NCI-H2196 treated with DMSO at 0.1 percent for 48 hours (cell line): ENCODE measurements around the gene OR5AL1.
"Not testable (repeated sequence)": the region's sequence is repeated elsewhere in the genome, so short reads cannot be mapped to it uniquely, and the experiment has no call there.

Experiments
- DNase-seq: peaks from one replicate; lab custom pipeline; 2025; ENCODE audit not compliant: unreplicated experiment; lab: John Stamatoyannopoulos, UW

OR5AL1 gene

DNA sequence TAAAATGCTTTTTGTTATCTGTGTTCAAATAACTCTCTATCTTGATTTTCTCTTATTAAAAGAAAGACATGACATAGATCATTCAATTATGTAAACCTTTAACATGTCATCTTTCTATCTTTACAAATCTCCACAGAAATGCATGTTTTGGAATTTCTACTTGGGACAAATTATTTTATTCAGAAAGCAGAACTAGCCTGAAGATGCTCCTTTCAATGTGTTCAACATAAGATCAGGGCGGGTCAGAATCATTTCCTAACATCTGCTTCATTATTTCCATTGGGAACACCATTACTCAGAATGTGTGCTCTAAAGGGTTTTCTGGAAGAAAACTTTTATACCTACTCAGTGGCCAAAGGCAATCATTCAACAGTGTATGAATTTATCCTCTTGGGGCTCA, at the start of gene OR5AL1:
TSS of gene OR5AL1 (plus strand) at position 301 of the 400 bp plus-strand sequence.
- no peak for DNase-seq

DNA sequence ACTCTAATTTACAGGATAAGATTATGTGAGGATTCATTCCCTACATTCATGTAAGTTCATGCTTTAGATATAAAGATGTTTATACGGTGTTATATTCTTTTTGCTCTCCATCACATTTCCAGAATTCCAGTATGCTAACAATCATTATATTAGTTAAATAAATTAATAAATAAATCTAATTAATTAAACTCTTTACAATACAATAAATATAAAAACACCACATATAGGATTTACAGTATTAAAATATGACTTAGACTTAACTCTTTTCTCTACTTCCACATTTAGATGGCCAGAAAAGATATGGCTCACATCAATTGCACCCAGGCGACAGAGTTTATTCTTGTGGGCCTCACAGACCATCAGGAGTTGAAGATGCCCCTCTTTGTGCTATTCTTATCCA, 37.2 kb upstream of the OR5AL1 start, which contains the start of gene OR8U1:
TSS of gene OR8U1 (plus strand) at position 301 of the 400 bp plus-strand sequence. CDS start at position 301, 0 bp downstream.
- no peak for DNase-seq

DNA sequence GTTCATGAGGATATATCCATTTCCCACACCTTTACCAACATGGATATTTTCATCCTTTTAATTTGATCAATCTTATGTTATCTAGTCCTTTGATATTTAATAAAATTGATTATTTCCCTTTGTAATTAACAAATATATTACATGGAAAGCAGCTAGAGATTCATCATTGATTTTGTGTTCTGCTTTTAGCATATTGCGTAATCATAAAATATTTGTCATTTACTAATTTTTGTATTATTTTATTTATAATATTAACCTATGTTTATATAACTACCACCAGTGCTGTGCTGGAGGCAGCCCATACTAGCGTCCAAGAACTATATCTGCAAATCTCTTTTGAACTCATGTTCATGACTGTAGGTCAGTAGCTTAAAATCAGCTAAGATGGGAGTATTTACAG, 32.4 kb upstream of the OR5AL1 start:
- no peak for DNase-seq

DNA sequence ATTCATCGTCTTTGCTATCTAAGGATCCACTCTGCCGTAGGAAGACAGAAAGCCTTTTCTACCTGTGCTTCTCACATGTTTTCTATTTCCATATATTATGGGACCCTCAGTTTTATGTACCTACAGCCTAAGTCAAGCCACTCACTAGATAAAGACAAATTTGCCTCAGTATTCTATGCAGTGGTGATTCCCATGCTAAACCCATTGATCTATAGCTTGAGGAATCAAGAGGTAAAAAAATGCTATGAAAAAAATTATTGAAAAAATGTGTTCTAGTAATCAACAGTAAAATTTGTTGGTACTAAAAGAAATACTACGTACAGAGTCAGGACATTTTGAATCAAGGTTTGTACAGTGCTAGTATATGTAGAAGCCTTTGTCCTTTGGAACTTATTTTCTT, 18.1 kb upstream of the OR5AL1 start:
- no peak for DNase-seq

DNA sequence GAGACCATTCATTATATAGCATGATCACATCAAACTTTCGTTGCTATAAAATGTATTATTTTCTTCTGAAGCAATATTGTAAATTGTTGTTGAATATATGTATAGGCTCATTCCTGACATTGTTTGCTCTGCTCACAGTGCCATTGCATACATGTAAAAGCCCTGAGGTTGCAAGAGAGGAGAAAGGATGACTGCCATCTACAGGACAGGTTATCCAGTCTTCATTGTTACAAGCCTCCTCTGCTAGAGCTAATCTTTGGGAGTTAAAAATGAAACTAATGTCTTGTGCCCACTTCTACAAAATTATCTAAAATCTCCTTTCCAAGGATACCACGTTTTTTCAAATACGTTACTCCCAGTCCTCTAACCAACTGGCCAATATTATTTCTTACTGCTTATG, 16.4 kb upstream of the OR5AL1 start:
- DNase-seq = no peak

DNA sequence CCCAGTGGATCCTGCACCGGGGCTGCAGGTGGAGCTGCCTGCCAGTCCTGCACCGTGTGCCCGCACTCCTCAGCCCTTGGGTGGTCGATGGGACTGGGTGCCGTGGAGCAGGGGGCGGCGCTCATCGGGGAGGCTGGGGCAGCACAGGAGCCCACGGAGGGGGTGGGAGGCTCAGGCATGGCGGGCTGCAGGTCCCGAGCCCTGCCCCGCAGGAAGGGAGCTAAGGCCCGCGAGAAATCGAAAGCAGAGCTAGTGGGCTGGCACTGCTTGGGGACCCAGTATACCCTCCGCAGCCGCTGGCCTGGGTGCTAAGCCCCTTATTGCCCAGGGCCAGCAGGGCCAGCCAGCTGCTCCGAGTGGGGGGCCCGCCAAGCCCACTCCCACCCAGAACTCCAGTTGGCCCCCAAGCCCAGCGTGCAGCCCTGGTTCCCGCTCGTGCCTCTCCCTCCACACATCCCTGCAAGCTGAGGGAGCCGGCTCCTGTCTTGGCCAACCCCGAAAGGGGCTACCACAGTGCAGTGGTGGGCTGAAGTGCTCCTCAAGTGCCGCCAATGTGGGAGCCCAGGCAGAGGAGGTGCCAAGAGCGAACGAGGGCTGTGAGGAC, 10.5 kb upstream of the OR5AL1 start:
- not testable (repeated sequence) for DNase-seq

DNA sequence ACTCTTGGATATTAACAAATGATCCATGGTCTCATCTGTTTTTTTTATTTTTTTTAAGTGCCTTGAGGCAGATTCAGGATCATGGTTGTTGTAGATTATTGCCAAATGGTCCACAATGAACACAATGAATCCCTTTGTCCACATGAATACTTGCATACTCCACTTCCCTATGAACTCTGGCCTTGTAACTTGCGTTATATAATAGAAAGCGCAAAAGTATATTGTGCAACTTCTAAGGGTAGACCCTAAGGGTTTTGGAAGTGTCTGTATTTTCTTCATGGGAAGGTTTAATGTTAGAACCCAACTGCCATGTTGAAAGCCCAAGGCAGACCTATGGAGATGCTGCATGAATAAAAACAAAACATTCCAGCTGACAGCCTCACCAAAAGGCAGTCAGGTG, 8.1 kb upstream of the OR5AL1 start:
- DNase-seq = no peak

DNA sequence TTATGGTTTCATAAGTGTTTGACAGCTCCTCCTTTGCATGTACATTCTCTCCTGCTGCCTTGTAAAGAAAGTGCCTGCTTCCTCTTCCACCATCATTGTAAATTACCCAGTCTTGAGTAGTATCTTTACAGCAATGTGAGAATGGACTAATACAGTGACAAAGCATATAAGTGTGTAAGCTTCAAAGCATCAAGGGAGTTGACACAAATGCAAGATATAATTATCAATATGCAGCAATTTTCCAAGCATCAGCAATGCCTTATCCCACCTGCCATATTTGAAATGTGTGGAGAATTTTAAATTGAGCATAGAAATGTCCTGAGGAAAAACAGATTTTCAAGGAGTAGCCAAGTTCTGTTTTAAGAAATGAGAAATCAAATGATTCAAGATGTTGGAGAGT, 1.7 kb upstream of the OR5AL1 start:
- no peak for DNase-seq

DNA sequence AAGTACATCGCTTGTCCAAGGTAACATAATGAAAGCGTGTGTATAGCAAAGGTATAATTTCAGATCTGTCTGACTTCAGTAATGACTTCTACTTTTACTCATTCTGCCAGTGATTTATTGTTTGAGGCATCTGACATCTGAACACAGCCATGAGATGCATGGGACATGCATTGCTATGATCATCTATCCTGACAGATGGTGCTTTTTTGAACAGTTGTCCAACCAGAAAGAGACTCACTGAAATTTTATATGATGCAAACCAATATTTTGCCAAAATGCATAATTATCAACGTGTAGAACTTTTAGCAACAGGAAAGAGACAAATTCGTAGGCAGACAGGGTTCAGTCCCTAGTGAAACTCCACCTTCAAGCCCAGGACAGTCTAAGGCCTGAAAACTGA, 41.0 kb downstream of the OR5AL1 start:
- DNase-seq = no peak

DNA sequence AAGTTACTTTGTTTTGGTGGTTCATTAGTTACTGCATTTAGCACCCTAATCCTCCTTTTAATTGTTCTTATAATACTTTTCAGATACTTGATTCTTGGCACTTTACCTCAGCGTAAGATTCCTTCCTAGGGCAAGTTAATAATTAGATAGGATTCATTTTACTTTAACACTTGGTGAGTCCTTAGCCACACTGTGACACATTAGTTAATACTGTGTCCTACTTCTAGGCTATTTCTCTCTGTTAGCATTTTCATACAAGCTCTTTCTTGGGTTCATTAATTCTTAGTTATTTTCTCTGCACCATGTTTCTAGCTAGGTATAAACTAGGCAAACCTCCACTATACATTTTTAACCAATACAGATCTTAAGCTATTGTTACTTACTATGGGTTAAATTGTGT, 44.6 kb downstream of the OR5AL1 start:
- no peak for DNase-seq
